ENCODE measurements around the gene KRT10.

GRCh38 chr17:40833882-40834281 lies 11.5 kb upstream of the KRT10 start:
- TF ChIP-seq POLR2A (IDR thresholded peaks at IDR 0.05) (no peak), CTCF (IDR thresholded peaks at IDR 0.05) (no peak)
